Brain pericyte (primary cell): ENCODE data around the gene NUDT8.
"Not testable (repeated sequence)": the region's sequence is repeated elsewhere in the genome, so short reads cannot be mapped to it uniquely, and the experiment has no call there.

Experiments
- DNase-seq: peaks from one replicate; pipeline ENCODE4 v3.0.0-alpha.2; 2012; ENCODE audit warnings: low read depth, low spot score

Gene NUDT8

DNA sequence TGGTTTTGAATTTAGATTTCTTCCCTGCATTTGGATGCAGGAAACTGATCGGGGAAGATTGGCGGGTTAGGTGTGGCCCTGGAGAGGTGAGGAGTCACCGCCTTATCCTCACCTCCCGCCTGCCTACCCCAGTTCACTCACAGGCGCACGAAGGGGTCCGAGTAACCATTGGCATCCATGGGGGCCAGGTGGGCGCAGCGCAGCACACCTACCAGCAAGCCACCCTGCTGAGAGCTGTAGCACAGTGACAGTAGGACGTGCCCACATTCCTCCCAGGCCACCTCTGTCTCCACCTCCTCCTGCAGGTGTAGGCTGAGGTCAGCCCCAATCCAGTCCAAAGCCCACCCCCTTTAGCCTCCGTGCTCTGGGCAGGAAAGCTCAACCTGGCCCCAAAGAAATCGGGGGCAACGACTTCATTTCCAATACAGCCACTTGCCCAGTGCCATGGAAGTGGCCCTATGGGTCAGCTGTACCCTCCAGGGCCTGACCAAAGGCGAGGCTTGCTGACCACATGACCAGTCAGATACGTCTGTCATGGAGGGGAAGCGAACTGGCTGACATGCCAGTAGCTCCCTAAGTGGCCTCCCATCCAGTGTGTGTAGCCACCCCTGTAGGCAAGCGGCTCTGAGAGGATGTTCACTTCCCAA lies 16.3 kb downstream of the NUDT8 start:
- DNase-seq = no peak

DNA sequence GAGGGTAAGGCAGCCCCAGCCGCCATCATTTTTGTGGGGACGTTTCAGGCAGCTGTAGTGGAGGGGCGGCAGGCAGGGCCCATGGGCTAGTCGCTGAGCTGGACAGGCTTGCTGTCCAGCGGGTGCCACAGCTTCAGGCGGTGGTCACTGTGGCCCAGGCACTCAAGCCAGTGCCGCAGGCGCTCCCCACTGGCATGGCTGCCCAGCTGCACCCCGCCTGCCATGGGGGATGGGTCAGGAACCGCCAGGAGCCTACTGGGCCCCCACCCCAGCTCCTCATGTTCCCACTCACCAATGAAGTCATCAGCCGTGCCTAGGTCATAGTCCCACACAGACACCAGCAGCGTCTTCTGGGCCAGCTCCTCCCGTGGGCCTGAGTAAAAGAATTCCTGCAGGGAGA lies 17.0 kb downstream of the NUDT8 start:
- DNase-seq = no peak

DNA sequence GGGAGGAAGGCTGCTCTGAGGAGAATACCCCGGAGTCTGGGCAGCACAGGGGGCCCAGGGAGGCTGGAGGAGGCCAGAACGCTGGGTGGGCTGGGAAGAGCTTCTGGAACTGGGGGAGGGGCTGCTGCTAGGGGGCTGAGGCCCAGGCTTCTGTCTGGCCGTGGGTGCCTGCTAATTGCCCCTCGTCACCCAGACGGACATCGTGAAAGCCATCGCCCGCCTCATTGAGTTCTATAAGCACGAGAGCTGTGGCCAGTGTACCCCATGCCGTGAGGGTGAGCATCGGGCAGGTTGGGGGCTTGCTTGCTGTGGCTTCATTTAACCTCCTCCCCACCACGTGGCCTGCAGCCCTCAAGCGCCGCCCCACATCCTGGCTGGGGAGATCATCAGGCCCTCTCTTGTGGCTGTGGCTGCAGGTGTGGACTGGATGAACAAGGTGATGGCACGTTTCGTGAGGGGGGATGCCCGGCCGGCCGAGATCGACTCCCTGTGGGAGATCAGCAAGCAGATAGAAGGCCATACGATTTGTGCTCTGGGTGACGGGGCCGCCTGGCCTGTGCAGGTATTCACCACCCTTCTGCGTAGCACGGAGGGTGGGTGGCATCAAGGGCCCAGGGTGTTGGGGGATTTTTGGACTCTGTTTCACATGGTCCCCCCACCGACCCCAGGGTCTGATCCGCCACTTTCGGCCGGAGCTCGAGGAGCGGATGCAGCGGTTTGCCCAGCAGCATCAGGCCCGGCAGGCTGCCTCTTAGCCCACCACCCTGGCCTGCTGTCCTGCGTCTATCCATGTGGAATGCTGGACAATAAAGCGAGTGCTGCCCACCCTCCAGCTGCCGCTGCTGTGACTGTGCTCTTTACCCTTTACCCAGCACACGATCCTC lies 17.8 kb downstream of the NUDT8 start:
- DNase-seq = no peak

DNA sequence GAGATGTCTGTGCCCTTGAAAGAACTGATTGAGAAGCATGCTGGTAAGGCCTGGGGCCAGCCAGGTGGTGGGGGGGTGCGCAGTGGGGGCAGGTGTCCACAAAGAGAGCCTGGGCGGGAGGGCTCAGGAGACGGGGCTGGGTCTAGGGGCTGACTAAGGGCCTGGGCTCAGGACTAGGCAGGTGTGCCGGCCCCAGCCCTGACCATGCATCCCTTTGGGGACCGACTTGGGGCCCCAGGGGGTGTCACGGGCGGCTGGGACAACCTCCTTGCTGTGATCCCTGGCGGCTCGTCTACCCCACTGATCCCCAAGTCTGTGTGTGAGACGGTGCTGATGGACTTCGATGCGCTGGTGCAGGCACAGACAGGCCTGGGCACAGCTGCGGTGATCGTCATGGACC lies 18.6 kb downstream of the NUDT8 start:
- no peak for DNase-seq

DNA sequence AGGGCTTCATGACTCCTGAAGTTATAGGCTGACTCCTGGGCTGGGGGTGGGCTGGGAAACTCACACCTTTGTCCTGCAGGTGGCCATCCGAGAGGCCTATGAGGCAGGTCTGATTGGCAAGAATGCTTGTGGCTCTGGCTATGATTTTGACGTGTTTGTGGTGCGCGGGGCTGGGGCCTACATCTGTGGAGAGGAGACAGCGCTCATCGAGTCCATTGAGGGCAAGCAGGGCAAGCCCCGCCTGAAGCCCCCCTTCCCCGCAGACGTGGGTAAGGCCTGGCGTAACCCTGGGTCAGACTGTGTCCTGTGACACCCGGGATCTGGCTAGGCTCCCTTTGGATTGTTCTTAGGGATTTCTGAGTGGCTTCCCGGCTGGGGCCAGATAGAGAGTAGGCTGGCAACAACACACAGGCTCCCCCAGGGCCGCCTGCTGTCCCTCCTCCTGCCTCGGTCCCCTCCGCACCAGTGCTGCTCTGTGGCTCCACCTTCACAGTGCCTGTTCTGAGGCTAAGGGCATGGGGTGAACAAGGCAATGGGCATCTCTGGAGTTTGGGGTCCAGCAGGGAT lies 19.4 kb downstream of the NUDT8 start:
- DNase-seq = no peak

DNA sequence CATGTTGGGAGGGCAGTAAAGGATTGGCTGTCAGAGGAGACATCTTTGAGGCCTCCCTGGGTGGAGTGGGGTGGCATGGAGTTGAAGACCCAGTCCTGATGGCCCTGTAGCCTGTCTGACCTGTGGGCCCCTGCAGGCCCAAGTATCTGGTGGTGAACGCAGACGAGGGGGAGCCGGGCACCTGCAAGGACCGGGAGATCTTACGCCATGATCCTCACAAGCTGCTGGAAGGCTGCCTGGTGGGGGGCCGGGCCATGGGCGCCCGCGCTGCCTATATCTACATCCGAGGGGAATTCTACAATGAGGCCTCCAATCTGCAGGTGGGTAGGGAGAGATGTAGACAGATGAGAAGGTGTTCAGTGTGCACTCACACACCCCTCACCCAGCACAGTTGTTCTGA lies 20.4 kb downstream of the NUDT8 start:
- no peak for DNase-seq

DNA sequence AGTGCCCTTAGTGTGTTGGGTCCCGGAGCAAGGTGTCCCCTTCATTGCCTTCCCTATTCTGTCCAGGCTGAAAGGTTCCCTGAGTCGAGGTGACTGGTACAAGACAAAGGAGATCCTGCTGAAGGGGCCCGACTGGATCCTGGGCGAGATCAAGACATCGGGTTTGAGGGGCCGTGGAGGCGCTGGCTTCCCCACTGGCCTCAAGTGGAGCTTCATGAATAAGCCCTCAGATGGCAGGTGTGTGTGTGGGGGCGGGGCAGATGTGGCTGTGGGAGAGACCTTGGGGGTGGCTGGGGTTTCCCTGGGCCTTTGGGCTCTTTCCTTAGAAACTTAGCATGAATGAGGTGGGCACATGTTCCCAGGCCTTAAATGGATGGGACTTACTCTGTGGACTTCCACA lies 21.3 kb downstream of the NUDT8 start:
- DNase-seq = no peak

DNA sequence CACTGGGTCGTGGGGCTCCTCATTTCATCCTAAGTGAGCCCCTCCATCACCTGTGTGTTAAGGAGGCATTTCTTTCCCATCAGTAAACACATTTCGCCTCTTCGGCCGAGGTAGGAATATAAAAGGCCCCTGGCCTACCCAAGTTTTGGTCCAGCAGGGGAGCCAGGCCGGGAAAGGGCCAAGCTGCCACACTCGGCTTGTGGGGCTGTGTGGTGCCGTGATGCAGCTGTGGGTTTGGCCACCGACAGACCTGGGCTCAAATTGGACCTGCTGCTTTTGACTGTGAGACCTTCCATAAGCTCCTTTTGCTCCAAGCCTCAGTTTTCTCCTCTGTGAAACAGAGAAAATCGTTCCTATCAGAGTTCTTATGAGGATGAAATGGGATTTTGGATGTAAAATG lies 22.2 kb downstream of the NUDT8 start:
- no peak for DNase-seq

DNA sequence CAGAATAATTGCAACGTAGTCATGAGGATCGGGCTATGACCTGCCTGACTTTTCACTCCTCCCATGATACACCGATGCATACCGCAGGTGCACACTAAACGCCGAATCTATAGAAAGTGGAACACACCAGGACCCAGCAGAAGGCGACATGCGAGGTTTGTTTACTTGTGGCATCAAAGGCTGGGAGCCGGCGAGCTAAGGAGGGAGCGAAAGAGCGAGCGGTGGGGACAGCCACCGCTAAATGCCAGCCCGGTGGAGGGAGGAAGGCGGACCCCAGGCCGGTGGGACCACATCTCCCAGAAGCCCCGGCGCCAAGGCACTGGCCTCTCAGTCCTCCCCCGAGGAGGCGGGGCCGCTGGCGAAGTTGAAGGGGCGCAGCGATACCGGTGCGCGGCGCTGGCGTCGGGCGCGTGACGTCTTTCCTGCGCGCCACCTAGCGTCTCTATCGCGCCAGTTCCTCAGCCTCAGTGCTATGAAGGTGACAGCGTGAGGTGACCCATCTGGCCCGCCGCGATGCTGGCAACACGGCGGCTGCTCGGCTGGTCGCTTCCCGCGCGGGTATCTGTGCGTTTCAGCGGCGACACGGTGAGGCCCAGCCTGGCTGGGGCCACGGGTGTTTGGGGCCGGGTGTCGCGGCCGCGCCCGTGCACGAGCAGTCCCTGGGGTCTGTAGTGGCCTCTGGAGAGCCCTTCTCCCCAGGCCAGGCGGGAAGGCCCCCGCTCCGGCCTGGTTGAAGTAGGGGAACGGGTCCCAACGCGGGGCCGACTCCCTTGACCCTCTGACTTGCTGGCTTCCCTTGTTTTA lies 23.0 kb downstream of the NUDT8 start, which contains the start of gene NDUFV1:
TSS of gene NDUFV1 (plus strand) at position 445 of the 804 bp plus-strand sequence. CDS start at position 514, 69 bp downstream.
- peak; percentile 75 for DNase-seq

DNA sequence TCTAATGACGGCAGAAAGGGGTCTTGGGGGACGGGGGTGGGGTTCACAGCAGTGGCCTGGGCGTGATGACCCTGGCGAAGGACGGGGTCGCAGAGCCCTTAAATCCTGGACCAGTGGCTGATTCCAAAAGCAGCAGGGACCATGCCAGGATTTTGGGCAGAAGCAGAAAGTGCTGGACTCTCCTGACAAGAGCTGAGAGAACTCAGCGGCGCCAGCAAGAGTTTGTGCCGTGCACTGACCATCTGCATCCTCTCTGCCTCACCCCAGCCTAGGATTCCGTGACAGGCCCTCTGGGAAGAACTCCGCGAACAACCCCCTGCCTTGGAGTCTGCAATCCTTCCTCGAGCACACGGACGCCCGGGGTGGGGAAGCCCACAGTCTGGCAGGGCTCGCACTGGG lies 23.6 kb downstream of the NUDT8 start:
- DNase-seq = no peak

DNA sequence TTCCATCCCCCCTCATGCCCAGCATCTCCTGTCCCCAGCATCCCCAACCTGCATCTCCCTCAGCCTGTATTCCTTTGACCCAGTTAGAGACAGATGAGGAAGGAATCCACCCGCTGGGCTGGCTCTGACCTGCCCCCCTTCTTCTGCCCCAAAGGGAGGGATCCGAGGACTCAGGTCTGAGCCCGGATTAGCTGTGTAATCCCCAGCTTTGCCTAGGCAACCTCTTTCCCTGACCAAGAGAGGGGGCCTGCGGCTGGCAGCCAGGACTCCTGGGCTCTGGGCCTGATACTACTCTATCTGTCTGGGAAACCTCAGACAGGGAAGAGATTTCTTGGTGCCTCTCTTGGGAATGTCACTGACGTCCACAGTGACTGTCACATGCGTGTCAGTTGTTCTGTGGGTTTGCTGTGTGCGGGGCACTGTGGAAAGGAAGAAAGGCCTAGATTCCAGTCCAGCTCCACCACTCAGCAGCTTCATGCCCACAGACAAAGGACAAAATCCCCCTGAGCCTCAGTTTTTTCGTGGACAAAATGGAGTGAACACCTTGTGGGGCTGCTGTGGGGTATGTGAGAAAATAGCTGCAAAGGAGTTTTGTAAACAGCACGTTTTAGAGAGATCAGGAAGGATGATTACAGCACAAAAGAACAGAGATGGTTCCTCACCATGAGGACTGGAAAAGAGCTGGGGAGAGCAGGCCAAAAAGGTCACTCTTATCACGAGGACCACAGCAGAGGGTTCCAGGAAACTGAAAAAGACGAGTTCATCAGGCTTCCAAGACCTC lies 24.3 kb downstream of the NUDT8 start:
- DNase-seq = no peak

DNA sequence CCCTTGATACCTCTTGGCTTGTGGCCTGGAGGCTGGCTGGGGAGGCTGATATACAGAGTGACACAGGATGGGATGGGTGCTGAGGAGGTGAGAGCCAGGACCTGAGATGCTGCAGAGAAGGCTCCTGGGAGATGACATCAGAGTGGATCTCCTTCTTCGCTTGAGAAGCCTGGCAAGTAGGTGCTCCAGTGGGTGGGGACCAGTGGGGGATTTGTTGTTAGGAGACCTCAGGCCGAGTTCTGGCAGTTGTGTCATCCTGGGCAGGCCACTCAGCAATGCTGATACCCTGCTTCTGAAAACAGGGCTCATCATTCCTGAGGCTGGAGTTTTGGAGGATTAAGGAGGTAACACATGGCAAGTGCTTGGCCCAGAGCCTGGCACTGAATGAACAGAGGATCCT lies 24.9 kb downstream of the NUDT8 start:
- no peak for DNase-seq

DNA sequence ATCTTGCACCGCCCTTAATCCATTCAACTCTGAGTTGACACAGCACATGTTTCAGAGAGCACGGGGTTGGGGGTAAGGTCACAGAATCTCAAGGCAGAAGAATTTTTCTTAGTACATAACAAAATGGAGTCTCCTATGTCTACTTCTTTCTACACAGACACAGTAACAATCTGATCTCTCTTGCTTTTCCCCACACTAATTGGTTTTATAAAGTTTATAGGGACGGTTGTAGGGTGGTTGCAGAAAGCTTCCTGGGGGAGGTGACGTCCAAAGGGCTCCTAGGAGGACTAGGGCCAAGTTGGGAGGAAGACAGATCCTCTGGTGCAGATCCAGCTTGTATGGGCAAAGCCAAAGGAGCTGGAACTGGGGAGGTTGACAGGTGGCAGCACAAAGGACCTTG lies 25.6 kb downstream of the NUDT8 start:
- not testable (repeated sequence) for DNase-seq

DNA sequence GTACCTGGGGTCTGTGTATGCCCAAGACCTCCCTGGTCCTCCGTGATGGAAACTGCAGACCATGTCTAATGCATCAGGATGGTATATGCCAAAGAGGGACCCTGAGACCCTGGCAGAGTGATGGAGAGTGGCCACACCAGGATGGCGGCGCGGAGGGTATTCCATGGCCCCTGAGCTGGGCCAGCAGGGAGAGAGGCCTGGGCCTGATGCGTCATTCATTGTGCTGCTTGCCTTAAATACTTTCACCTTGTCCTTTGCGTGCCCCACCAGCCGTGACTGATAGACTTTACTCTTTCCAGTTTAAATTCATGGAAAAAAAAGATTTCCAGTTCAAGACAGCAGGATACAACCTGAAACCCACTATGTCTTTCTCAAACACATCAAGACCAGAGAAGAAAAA lies 28.6 kb downstream of the NUDT8 start:
- no peak for DNase-seq

DNA sequence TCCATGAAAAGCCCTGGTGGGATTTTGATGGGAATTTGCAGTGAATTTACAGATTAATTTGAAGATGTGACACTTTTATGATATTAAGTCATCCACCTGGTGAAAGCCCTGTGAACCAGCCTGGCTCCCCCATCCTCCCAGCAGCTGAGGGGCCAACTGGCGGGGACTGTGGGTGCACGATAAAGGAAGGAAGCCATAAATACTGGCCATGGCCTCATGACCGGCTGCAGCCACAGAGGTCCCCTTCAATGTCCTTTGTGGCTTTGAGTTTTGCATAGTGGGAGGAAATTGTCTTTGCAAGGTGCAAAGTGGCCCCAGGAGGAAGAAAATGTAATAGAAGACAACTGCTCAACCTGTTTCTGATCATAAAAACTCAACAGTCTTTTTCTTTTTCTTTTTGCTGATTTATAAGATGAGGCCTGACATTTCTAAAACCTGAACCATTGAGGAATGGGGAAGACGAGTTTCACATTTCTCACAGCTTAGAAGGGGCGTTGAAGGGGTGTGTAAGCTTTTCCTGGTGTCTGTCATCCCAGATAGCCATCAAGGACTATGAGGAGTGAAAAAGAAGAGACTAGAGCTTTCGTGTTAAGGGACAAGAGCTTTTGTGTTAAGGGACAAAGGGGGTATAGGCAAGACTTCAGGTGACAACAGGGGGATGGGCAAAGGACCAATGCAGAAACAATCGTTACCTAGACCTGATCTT lies 29.3 kb downstream of the NUDT8 start:
- no peak for DNase-seq

DNA sequence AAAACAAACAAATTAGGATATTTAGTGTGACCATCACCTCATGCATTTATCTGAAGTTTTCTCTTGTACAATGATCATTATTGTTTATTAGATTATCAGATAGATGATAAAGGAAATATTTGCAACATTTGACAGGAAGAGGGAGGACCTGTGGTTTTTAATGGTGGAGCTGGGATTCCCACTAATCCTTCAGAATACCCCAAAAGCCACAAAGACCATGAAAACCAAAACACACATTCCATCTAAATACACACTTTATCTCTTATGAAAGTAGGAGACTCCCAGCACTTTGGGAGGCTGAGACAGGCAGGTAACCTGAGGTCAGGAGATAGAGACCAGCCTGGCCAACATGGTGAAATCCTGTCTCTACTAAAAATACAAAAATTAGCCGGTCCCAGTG lies 30.6 kb downstream of the NUDT8 start:
- DNase-seq = no peak

DNA sequence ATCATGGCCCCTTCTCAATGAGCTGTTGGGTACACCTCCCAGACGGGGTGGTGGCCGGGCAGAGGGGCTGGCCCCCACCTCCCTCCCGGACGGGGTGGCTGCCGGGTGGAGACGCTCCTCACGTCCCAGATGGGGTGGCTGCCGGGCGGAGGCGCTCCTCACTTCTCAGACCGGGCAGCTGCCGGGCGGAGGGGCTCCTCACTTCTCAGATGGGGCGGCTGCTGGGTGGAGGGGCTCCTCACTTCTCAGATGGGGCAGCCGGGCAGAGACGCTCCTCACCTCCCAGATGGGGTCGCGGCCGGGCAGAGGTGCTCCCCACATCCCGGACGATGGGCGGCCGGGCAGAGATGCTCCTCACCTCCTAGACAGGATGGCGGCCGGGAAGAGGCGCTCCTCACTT lies 31.8 kb downstream of the NUDT8 start:
- not testable (repeated sequence) for DNase-seq

DNA sequence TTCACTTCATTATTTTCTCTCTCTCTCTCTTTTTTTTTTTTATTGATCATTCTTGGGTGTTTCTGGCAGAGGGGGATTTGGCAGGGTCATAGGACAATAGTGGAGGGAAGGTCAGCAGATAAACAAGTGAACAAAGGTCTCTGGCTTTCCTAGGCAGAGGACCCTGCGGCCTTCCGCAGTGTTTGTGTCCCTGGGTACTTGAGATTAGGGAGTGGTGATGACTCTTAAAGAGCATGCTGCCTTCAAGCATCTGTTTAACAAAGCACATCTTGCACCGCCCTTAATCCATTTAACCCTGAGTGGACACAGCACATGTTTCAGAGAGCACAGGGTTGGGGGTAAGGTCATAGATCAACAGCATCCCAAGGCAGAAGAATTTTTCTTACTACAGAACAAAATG lies 32.3 kb downstream of the NUDT8 start:
- DNase-seq = not testable (repeated sequence)

DNA sequence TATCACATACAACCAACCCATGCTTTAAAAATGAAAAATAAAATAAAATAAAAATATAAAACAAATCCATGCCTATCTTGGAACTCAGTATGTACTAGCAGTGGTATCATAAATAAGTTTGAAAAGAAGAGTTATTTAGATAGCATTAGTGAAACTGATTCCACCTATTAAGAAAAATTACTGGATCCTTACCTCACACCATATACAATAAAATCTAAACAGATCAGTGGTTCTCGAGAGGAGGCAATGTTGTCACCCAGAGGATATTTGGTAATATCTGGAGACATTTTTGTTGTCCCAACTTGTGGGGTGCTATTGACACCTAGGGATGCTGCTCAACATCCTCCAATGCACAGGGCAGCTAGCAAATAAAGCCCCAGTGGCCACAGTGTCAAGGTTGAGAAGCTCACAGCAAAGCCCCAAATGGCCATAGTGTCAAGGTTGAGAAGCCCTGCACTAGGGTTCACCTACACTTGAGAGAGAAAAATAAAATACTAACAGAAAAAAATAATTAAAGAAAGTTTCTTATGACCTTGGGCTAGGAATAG lies 32.9 kb downstream of the NUDT8 start:
- DNase-seq = no peak

DNA sequence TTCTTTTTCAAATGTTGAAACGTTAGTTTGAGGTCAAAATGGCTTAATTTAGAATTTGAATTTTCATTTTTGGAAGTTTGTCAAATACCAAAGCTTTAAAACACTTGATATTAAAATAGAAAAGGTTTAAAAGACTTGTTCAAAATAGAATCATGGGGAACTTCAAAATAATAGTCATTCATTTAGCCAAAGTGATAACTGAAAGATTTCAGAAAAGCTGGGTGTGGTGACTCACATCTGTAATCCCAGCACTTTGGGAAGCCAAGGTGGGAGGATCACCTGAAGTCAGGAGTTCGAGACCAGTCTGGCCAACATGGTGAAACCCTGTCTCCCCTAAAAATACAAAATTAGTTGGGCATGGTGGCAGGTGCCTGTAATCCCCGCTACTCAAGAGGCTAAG lies 35.3 kb downstream of the NUDT8 start:
- DNase-seq = no peak
